ENCODE data around the gene CALM1.

CALM1 gene

DNA sequence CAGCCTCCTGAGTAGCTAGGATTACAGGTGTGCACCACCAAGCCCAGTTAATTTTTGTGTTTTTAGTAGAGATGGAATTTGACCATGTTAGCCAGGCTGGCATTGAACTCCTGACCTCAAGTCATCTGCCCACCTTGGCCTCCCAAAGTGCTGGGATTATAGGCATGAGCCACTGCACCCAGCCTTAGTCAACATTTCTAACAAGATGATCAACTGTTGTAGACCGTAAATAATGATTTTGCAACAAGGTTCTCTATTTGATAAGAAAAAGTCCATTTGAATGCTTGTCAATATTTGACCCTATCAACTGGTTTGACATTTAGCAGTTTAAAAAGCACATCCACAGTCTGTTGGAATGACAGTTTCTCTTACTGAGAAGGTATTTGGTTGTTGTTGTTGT is 39.9 kb upstream of the CALM1 start:
- TF ChIP-seq, protein P1, sequence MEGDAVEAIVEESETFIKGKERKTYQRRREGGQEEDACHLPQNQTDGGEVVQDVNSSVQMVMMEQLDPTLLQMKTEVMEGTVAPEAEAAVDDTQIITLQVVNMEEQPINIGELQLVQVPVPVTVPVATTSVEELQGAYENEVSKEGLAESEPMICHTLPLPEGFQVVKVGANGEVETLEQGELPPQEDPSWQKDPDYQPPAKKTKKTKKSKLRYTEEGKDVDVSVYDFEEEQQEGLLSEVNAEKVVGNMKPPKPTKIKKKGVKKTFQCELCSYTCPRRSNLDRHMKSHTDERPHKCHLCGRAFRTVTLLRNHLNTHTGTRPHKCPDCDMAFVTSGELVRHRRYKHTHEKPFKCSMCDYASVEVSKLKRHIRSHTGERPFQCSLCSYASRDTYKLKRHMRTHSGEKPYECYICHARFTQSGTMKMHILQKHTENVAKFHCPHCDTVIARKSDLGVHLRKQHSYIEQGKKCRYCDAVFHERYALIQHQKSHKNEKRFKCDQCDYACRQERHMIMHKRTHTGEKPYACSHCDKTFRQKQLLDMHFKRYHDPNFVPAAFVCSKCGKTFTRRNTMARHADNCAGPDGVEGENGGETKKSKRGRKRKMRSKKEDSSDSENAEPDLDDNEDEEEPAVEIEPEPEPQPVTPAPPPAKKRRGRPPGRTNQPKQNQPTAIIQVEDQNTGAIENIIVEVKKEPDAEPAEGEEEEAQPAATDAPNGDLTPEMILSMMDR (IDR thresholded peaks at IDR 0.05; ENCODE audit: low read depth, low read length) = no peak
- DNase-seq (ENCODE audit: low read depth, low spot score) = no peak
- H3K4me3 ChIP-seq (ENCODE audit: low read depth, low read length) = no peak overlapping the region
- in situ Hi-C loops (cut with HindIII; ENCODE audit: low sequenced_read_pairs) = no loop called here

- H3K4me3 ChIP-seq (ENCODE audit: low read depth, low read length) = no peak overlapping the region
- TF ChIP-seq, protein P1 (IDR thresholded peaks at IDR 0.05; ENCODE audit: low read depth, low read length) = no peak
- in situ Hi-C loops (cut with HindIII; ENCODE audit: low sequenced_read_pairs) = no loop called here
- no peak for DNase-seq (ENCODE audit: low read depth, low spot score)
Measured at GRCh38 chr14:90358359-90358758, 38.5 kb upstream of the CALM1 start.

DNA sequence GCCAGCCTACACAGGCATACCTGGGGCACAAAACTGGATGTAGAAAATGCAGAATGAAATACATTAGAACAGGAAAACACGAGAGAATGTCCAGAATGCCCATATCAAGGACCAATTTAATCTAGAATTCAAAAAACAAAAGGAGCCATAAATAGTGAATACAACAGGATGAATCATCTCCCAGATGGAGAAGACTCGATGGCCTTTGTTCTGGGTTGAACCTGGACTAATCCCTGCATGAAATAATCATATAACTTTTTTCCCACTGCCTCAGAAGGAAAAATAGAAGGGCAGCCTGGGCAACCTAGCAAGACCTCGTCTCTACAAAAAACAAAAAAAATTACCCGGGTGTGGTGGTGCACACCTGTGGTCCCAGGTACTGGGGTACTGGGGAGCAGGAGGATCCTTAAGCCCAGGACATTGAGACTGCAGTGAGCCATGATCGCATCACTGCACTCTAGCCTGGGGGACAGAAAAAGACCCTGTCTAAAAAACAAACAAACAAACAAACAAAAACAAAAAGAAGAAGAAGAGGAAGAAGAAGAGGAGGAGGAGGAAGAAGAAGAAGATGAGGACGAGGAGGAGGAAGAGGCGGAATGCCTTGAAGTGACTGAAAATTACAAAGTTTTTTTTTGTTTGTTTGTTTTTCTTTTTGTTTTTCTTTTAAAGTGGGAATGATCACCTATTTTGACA is 34.8 kb upstream of the CALM1 start:
- in situ Hi-C loops (cut with HindIII; ENCODE audit: low sequenced_read_pairs) = no loop called here
- no peak for DNase-seq (ENCODE audit: low read depth, low spot score)
- TF ChIP-seq, protein P1 (IDR thresholded peaks at IDR 0.05; ENCODE audit: low read depth, low read length) = no peak
- no peak overlapping the region for H3K4me3 ChIP-seq (ENCODE audit: low read depth, low read length)

GRCh38 chr14:90362558-90362896 is 34.3 kb upstream of the CALM1 start:
- TF ChIP-seq, protein P1 (IDR thresholded peaks at IDR 0.05; ENCODE audit: low read depth, low read length) = no peak
- in situ Hi-C loops (cut with HindIII; ENCODE audit: low sequenced_read_pairs) = no loop called here
- H3K4me3 ChIP-seq (ENCODE audit: low read depth, low read length) = no peak overlapping the region
- DNase-seq (ENCODE audit: low read depth, low spot score) = no peak

GRCh38 chr14:90368946-90369721 is 27.7 kb upstream of the CALM1 start:
- no peak overlapping the region for H3K4me3 ChIP-seq (ENCODE audit: low read depth, low read length)
- no peak for DNase-seq (ENCODE audit: low read depth, low spot score)
- in situ Hi-C loops (cut with HindIII; ENCODE audit: low sequenced_read_pairs) = no loop called here
- TF ChIP-seq, protein P1 (IDR thresholded peaks at IDR 0.05; ENCODE audit: low read depth, low read length) = no peak

DNA sequence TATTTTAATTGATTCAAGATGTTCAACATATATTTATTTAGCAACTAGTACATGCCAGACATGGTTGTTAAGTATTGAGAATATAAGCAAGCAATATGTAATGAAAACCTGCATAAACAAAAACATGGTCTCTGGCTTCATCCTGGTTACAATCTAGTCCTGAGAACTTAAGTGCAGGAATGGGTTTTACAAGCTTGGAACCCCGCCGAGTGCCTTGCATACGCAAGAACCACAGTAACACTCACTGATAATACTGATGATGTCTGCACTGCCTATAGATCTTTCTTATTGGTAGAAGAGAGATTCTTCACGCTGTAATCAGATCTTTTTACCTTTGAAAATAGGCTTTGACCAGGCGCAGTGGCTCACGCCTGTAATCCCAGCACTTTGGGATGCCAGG is 22.9 kb upstream of the CALM1 start:
- in situ Hi-C loops (cut with HindIII; ENCODE audit: low sequenced_read_pairs) = no loop called here
- TF ChIP-seq, protein P1 (IDR thresholded peaks at IDR 0.05; ENCODE audit: low read depth, low read length) = no peak
- DNase-seq (ENCODE audit: low read depth, low spot score) = no peak

More for the DNA sequence above, 22.9 kb upstream of the CALM1 start:
- H3K4me3 ChIP-seq (ENCODE audit: low read depth, low read length) = no peak overlapping the region
